Measurements from ENCODE around the gene DLGAP1. TPM values are rescaled to one million over a fixed set of nuclear protein-coding genes. Genes with fewer than 3 reads are reported as not detected.
A peak's percentile ranks its signal among the peaks of the same experiment; 100 is the strongest.

The DLGAP1 gene
- total RNA-seq, 1 donor from 2014 or later, result 3.2 TPM

- TF ChIP-seq POLR2A (IDR thresholded peaks at IDR 0.05) (no peak), CTCF (IDR thresholded peaks at IDR 0.05) (no peak), POLR2AphosphoS5 (IDR thresholded peaks at IDR 0.05; ENCODE audit: insufficient read depth in 1 of 2, low read depth in 1 of 2) (no peak)
- DNase-seq (ENCODE audit: extremely low spot score in 2 of 2), result no peak
- no peak overlapping the region for H3K4me3 ChIP-seq
- H3K36me3 ChIP-seq, result no peaks in the 10 kb centered on the region
- no peaks in the 10 kb centered on the region for H3K27me3 ChIP-seq
- H3K27ac ChIP-seq, result no peak overlapping the region
- peaks cover 7% of the 10 kb centered on the region for H3K4me1 ChIP-seq
- intact Hi-C loops (cut with DNase I), result loop anchor here (2.0 to 10.0 kb wide), 2 partner anchors 223 to 389 kb away; no protein-coding TSS in a partner anchor
- H3K9me3 ChIP-seq, result no peaks in the 10 kb centered on the region
Observed at GRCh38 chr18:3667255-3668137, 787.6 kb downstream of the DLGAP1 start.

GRCh38 chr18:3666526-3667254 is 788.4 kb downstream of the DLGAP1 start:
- H3K4me3 ChIP-seq, result no peak overlapping the region
- no peaks in the 10 kb centered on the region for H3K36me3 ChIP-seq
- intact Hi-C loops (cut with DNase I), result loop anchor here (10.0 kb wide), 1 partner anchor 222 kb away; no protein-coding TSS in a partner anchor
- no peaks in the 10 kb centered on the region for H3K27me3 ChIP-seq
- H3K27ac ChIP-seq, result no peak overlapping the region
- no peak for TF ChIP-seq POLR2A (IDR thresholded peaks at IDR 0.05)
- peaks cover 7% of the 10 kb centered on the region for H3K4me1 ChIP-seq
- H3K9me3 ChIP-seq, result no peaks in the 10 kb centered on the region
- no peak for DNase-seq (ENCODE audit: extremely low spot score in 2 of 2)

GRCh38 chr18:3665780-3666525 is 789.2 kb downstream of the DLGAP1 start:
- H3K4me3 ChIP-seq, result peak overlapping the region; percentile 24 to 26
- no peaks in the 10 kb centered on the region for H3K9me3 ChIP-seq
- H3K27ac ChIP-seq, result peak overlapping the region; percentile 14
- no peaks in the 10 kb centered on the region for H3K27me3 ChIP-seq
- intact Hi-C loops (cut with DNase I), result loop anchor here (10.0 kb wide), 1 partner anchor 221 kb away; no protein-coding TSS in a partner anchor
- peak in 1 of 2 donors; percentile 91 for DNase-seq (ENCODE audit: extremely low spot score in 2 of 2)
- TF ChIP-seq POLR2AphosphoS5 (IDR thresholded peaks at IDR 0.05; ENCODE audit: insufficient read depth in 1 of 2, low read depth in 1 of 2) (peak; percentile 42 to 65), POLR2A (IDR thresholded peaks at IDR 0.05) (no peak), CTCF (IDR thresholded peaks at IDR 0.05) (peak; percentile 77 to 97 (median 95))
- H3K4me1 ChIP-seq, result peaks cover 7% of the 10 kb centered on the region
- no peaks in the 10 kb centered on the region for H3K36me3 ChIP-seq

- peaks cover 7% of the 10 kb centered on the region for H3K4me1 ChIP-seq
- TF ChIP-seq CTCF (IDR thresholded peaks at IDR 0.05) (no peak), POLR2AphosphoS5 (IDR thresholded peaks at IDR 0.05; ENCODE audit: insufficient read depth in 1 of 2, low read depth in 1 of 2) (no peak), POLR2A (IDR thresholded peaks at IDR 0.05) (no peak)
- no peaks in the 10 kb centered on the region for H3K36me3 ChIP-seq
- H3K27ac ChIP-seq, result no peak overlapping the region
- no peak for DNase-seq (ENCODE audit: extremely low spot score in 2 of 2)
- no peaks in the 10 kb centered on the region for H3K9me3 ChIP-seq
- no peaks in the 10 kb centered on the region for H3K27me3 ChIP-seq
- intact Hi-C loops (cut with DNase I), result loop anchor here (10.0 kb wide), 1 partner anchor 220 kb away; no protein-coding TSS in a partner anchor
- no peak overlapping the region for H3K4me3 ChIP-seq
Observed at GRCh38 chr18:3665204-3665603, 789.9 kb downstream of the DLGAP1 start.
